Choroid plexus epithelial cell (primary cell): ENCODE results near the gene ST6GALNAC6.

Source experiments
- DNase-seq: peaks from one replicate; pipeline ENCODE4 v3.0.0-alpha.2; 2010; ENCODE audit warnings: low read depth
- H3K4me3 ChIP-seq: 2 replicates; pipeline ENCODE4 v1.5.1; 2011; ENCODE audit warnings: low read depth, mild to moderate bottlenecking, control low read depth, low read length, moderate library complexity
- CTCF ChIP-seq: conservative IDR thresholded peaks from 2 replicates; pipeline ENCODE4 v1.5.1; 2011; ENCODE audit warnings: low read depth, mild to moderate bottlenecking, control low read depth, inconsistent platforms, low read length, moderate library complexity

Gene ST6GALNAC6

DNA sequence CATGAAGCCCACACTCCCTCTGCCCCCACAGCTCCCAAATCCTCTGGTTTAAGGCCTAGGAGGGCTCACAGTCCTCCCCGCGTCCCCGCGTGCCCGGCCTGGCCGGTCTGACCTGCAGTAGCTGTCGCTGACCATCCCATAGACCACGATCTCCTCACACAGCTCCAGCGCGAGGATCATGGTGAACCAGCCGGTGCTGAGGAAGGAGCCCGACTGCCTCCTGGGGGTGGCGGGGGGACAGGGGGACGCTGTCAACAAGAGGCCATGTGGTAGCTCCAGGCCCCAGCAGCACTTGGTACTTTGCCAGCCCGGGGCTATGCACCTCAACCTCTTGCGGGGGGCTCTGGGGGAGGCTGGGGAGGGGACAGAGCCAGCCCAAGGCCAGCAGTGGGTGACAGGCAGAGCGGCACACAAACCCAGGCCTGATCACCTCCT, 10.5 kb upstream of the ST6GALNAC6 start:
- TF ChIP-seq CTCF = no peak
- no peak for DNase-seq
- no peak overlapping the region for H3K4me3 ChIP-seq

GRCh38 chr9:127908660-127908926, 9.2 kb upstream of the ST6GALNAC6 start:
- no peak for DNase-seq
- H3K4me3 ChIP-seq = no peak overlapping the region
- TF ChIP-seq CTCF = no peak

DNA sequence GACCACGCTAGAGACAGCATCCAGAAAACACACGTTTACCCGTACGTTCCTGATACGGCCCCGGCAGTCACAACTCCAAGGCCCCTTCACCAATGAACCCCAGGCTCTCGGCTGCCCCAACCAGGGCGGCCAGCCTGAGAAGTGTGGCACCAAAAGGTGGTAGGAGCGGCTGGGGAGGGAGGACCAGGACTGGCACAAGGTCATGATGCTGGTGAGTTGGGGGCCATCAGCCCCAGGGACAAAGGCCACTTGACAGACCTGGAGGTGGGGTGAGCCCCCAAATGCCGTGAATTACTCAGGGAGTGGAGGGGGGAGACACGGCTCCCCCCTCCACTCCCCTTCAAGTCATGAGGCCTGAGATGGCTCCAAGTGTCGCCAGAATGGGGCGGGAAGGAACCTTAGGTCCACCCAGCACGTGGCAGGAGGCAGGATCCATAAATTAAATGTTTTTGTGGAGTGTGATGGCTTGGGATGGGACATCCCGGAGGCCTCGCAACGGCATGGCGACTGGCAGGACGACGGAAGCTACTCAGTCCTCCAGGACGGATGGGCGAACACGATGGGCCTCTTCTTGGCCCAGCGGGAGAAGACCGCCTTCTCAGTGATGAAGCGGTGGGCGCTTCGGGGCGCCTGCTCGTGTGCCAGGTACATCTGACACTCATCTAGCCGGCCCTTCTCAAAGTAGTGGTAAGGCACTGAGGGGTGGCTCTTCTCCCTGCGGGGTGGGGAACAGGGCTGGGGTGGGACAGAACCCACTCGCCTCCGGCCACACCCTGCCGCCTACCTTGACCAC, 8.7 kb upstream of the ST6GALNAC6 start:
- H3K4me3 ChIP-seq = no peak overlapping the region
- no peak for TF ChIP-seq CTCF
- DNase-seq = no peak

- DNase-seq = no peak
- no peak for TF ChIP-seq CTCF
- no peak overlapping the region for H3K4me3 ChIP-seq
Observed at GRCh38 chr9:127905788-127906191, 6.4 kb upstream of the ST6GALNAC6 start.

GRCh38 chr9:127905004-127905728, 5.8 kb upstream of the ST6GALNAC6 start:
- TF ChIP-seq CTCF = no peak
- no peak for DNase-seq
- H3K4me3 ChIP-seq = no peak overlapping the region

DNA sequence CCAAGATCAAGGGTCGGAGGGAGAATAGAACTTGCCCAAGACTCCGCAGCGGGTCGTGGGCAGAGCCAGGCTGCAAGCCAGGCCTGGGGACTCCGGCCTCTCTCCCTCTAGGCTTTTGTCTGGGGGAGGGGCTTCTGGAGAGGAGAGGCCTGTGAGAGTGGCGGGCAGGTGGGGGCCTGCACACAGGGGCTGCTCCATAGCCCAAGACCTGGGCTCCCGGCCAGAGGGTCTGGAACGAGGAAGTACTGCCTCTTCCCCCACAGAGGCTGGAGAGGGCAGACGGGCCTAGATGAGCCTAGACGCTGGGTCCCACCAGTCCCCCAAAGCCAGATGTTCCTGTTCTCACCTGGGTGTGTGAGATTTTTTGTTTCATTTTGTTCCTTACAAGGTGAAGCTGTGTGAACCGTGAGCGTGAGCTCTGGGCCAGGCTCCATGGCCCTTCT, 5.2 kb upstream of the ST6GALNAC6 start:
- H3K4me3 ChIP-seq = no peak overlapping the region
- no peak for DNase-seq
- no peak for TF ChIP-seq CTCF
